22Rv1 (cell line): Measurements from ENCODE around the gene SOSTDC1.
"Not testable (repeated sequence)": the region's sequence is repeated elsewhere in the genome, so short reads cannot be mapped to it uniquely, and the experiment has no call there.

Experiments
- CTCF ChIP-seq: fragments of 450-650 bp; IDR thresholded peaks from 2 replicates; pipeline ENCODE4 v1.5.1; 2017; ENCODE audit warnings: mild to moderate bottlenecking
- ZFX ChIP-seq: fragments of 450-650 bp; IDR thresholded peaks from 2 replicates; pipeline ENCODE4 v1.6.1; 2017; ENCODE audit warnings: antibody characterized with exemption, borderline replicate concordance

- TF ChIP-seq CTCF, ZFX: not testable (repeated sequence)
These were observed 21.7 kb downstream of the SOSTDC1 start for GRCh38 chr7:16443871-16444270.
